Bronchial epithelial cell (primary cell): ENCODE measurements around the gene UNCX. TPM values are rescaled to one million over a fixed set of nuclear protein-coding genes. Genes with fewer than 3 reads are reported as not detected.
"Not testable (repeated sequence)": the region's sequence is repeated elsewhere in the genome, so short reads cannot be mapped to it uniquely, and the experiment has no call there.

Experiments
- DNase-seq: peaks from one replicate; pipeline ENCODE4 v3.0.0-alpha.2; 2010; ENCODE audit warnings: low read depth
- FAIRE-seq: peaks from 2 replicates; lab custom pipeline; 2011; peaks lifted over from hg19 to GRCh38; lab: Jason Lieb, UNC
- H3K27me3 ChIP-seq: 2 replicates; pipeline ENCODE4 v1.5.1; 2011; ENCODE audit warnings: low read length; ENCODE audit not compliant: control insufficient read depth, insufficient read depth
- H3K36me3 ChIP-seq: 2 replicates; pipeline ENCODE4 v1.5.1; 2011; ENCODE audit warnings: low read length; ENCODE audit not compliant: control insufficient read depth, insufficient read depth
- H3K4me3 ChIP-seq: 2 replicates; pipeline ENCODE4 v1.5.1; 2011; ENCODE audit warnings: mild to moderate bottlenecking, low read depth, low read length, control low read depth
- CTCF ChIP-seq: IDR thresholded peaks from 2 replicates; pipeline ENCODE4 v1.5.1; 2011; ENCODE audit warnings: mild to moderate bottlenecking, moderate library complexity, low read length, control low read depth, inconsistent platforms; ENCODE audit not compliant: insufficient read depth, severe bottlenecking
- total RNA-seq: library from RNA; depleted of rRNA; stranded (reverse); fragments of >200 nt; gene quantifications from 2 replicates; pipeline ENCODE4 v1.2.1, GENCODE V29; 2014

Gene UNCX
- total RNA-seq, 1 donor from 2014 or later: not detected

DNA sequence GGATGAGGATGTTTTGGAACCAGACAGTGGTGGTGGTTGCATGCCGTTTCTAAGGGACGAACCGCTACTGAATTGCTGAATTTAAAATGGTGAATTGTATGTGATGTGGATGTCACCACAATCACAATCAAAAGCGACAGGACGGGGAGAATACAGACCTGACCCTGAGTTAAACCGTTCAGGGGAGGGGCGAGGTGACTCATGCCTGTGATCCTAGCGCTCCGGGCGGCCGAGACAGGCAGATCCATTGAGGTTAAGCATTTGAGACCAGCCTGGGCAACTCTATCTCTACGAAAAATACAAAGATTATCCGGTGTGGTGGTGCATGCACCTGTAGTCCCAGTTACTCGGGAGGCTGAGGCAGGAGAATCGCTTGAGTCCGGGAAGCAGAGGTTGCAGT, 46.4 kb downstream of the UNCX start:
- Histone ChIP-seq H3K27me3 (no peaks in the 10 kb centered on the region), H3K4me3 (no peak overlapping the region), H3K36me3 (no peaks in the 10 kb centered on the region)
- DNase-seq (no peak), FAIRE-seq (no peak)
- TF ChIP-seq CTCF: no peak

GRCh38 chr7:1279895-1280294, 47.2 kb downstream of the UNCX start:
- not testable (repeated sequence) for DNase-seq, H3K4me3 ChIP-seq, FAIRE-seq, H3K27me3 ChIP-seq, H3K36me3 ChIP-seq

- no peaks in the 10 kb centered on the region for H3K36me3 ChIP-seq
- no peaks in the 10 kb centered on the region for H3K27me3 ChIP-seq
- TF ChIP-seq CTCF: no peak
- DNase-seq (no peak), FAIRE-seq (no peak)
- H3K4me3 ChIP-seq: no peak overlapping the region
These were observed 48.4 kb downstream of the UNCX start for GRCh38 chr7:1281068-1281467.

- no peak for TF ChIP-seq CTCF
- DNase-seq: no peak
- FAIRE-seq: no peak
- no peaks in the 10 kb centered on the region for H3K27me3 ChIP-seq
- H3K36me3 ChIP-seq: no peaks in the 10 kb centered on the region
- H3K4me3 ChIP-seq: no peak overlapping the region
These were observed 50.0 kb downstream of the UNCX start for GRCh38 chr7:1282679-1283078.

DNA sequence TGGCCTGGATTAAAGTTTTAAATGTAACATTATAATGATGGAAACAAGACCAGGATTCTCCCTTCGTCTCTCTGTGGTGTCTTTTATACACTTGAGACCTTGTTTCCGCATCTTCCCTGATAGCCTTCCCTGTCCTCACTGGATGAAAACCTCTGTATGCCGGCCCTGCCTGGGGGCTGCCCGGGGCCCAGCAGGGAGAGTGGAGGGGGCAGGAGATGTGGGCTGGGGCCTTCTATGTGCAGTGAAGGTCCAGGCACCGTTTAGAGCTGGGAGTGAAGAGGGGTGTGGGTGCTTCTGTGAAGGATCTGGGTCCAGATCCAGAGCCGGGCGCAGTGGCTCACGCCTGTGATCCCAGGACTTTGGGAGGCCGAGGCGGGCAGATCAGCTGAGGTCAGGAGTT, 50.7 kb downstream of the UNCX start:
- no peak overlapping the region for H3K4me3 ChIP-seq
- TF ChIP-seq CTCF: no peak
- H3K36me3 ChIP-seq: no peaks in the 10 kb centered on the region
- no peak for FAIRE-seq
- no peaks in the 10 kb centered on the region for H3K27me3 ChIP-seq
- DNase-seq: no peak

DNA sequence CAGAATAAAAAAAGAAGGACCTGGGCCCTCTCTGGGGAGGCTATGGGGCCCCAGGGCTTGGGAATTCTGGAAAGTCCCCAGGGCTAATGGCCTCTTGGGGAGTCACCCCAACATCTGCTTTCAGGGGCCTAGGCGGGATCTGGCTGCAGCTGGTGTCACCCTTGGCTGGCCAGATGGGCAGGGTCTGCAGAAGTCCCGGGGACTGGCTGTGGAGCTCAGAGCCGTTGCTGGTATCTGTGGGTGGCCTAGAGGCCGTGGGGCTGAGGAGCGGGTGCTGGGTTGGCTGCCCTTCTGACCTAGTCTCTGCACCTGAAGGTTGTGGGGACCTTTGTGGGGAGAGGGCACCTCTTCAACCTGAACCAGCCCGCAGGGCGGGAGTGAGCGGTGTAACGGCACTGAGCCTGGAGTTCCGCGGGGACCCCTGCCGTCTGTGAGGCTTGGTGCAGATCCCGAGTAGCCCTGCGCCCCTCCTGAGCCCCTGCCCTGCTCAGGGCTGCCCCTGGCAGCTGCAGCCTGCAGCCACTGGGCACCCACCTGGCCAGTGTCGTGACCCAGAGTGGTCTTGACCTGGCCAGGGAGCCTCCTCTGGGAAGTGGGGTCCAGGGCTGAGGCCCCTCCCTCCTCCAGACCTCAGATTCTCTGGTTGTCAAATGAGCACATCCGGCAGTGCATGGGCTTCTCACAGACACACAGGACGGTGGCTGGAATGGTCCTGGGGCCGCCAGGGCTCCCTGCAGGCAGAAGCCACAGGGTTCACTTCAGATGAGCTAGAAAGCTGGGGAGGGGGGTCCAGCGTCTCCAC, 51.5 kb downstream of the UNCX start:
- H3K36me3 ChIP-seq: no peaks in the 10 kb centered on the region
- DNase-seq (no peak), FAIRE-seq (no peak)
- no peak for TF ChIP-seq CTCF
- H3K4me3 ChIP-seq: no peak overlapping the region
- no peaks in the 10 kb centered on the region for H3K27me3 ChIP-seq
